ENCODE data around the gene MMUT.
A peak's percentile ranks its signal among the peaks of the same experiment; 100 is the strongest.
"Not testable (repeated sequence)": the region's sequence is repeated elsewhere in the genome, so short reads cannot be mapped to it uniquely, and the experiment has no call there.

Gene MMUT

DNA sequence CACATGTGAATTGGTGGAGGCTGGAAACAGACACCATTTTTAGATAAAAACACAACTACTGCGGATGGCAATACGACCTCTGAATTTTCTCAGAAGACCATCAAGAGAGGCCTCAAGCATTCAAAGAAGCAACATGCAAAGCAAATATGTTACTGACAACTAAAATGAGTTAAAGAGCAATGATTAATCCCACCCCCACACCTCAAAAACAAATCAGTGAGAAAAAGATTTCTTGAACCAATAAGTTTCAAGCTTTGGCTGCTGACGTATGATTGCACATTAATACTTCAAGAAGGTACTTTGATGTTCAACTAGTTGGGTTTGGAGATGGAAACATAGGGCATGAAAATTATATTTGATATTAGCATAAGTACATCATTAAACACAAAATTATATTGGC is 982 bp downstream of the MMUT start:
- H3K9me3 Mint-ChIP-seq = no peaks in the 10 kb centered on the region
- peak overlapping the region; percentile 96 for H3K4me3 Mint-ChIP-seq
- peaks cover 54% of the 10 kb centered on the region for H3K4me1 Mint-ChIP-seq
- no peaks in the 10 kb centered on the region for H3K27me3 Mint-ChIP-seq
- ATAC-seq = no peak
- H3K36me3 Mint-ChIP-seq = peaks cover 11% of the 10 kb centered on the region
- peak overlapping the region; percentile 91 for H3K27ac Mint-ChIP-seq

DNA sequence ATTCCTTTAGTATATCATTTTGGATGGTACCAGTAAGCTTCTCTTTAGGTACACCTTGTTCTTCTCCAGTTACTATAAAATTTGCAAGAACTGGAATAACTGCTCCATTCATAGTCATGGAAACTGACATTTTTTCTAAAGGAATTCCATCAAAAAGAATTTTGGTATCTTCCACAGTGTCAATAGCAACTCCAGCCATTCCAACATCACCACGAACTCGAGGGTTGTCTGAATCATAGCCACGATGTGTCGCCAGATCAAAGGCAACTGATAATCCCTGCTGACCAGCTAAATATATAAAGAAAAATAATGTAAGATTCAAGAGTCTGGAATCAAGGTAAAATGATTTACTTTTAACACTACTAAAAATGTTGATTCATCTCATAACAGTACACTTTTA is 5.3 kb downstream of the MMUT start:
- no peak overlapping the region for H3K4me3 Mint-ChIP-seq
- H3K27me3 Mint-ChIP-seq = no peaks in the 10 kb centered on the region
- ATAC-seq = no peak
- peaks cover 16% of the 10 kb centered on the region for H3K36me3 Mint-ChIP-seq
- H3K4me1 Mint-ChIP-seq = peaks cover 29% of the 10 kb centered on the region
- no peak overlapping the region for H3K27ac Mint-ChIP-seq
- no peaks in the 10 kb centered on the region for H3K9me3 Mint-ChIP-seq

DNA sequence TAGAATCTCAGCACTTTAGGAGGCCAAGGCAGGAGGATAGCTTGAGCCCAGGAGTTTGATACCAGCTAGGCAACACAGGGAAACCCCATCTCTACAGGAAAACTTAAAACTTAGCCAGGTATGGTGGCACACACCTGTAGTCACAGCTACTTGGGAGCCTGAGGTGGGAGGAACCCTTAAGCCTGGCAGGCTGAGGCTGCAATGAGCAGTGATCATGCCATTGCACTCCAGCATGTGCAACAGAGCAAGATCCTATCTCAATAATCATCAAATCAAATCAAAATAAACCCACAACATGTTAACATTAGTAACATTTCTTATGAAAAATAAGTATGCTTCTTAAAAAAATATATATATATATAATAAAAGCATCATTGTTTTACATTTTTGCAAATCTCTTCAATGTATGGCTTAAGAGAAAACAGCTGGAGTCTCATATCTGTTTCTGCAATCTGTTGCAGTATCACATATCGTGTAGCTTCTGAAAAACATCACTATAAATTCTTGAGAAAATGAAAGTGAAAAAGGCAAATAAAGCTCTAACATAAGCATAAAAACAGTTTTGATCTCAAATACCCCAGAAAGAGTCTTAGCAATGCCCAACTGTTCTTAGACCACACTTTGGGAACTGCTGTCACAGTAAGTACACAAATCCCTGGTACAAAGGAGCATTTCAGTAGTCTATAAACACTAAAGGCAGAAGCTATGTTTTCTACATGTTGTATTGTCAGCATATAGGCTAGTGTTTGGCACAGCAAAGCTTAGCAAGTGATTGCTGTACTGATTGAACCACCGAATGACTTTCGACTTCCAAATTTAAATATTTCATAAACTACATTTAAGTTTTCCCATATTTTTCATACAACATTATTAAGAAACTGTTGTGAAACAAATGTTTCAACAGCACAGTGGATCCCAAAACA is 8.0 kb downstream of the MMUT start:
- ATAC-seq = no peak
- H3K4me3 Mint-ChIP-seq = no peak overlapping the region
- H3K4me1 Mint-ChIP-seq = peaks cover 10% of the 10 kb centered on the region
- no peak overlapping the region for H3K27ac Mint-ChIP-seq
- H3K36me3 Mint-ChIP-seq = peaks cover 24% of the 10 kb centered on the region
- no peaks in the 10 kb centered on the region for H3K27me3 Mint-ChIP-seq
- H3K9me3 Mint-ChIP-seq = no peaks in the 10 kb centered on the region

DNA sequence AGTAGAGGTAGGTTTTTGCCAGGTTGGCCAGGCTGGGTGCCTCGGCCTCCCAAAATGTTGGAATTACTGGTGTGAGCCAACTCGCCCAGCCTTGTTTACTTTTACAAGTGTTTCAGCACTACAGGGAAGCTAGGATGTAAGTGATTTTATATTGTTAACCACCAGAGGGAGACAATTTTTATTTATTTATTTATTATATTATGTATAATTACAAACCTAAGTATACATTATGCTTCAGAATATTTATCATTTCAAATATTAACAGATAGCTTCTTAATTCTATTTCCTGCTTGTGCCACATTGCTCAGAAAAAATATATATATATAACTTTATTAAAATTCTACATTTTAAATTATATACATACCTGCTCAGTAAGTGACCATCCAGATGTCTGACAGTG is 9.8 kb downstream of the MMUT start:
- Mint-ChIP-seq H3K4me3 (no peak overlapping the region), H3K27ac (no peak overlapping the region), H3K27me3 (no peaks in the 10 kb centered on the region), H3K36me3 (peaks cover 29% of the 10 kb centered on the region), H3K9me3 (no peaks in the 10 kb centered on the region), H3K4me1 (no peaks in the 10 kb centered on the region)
- no peak for ATAC-seq

DNA sequence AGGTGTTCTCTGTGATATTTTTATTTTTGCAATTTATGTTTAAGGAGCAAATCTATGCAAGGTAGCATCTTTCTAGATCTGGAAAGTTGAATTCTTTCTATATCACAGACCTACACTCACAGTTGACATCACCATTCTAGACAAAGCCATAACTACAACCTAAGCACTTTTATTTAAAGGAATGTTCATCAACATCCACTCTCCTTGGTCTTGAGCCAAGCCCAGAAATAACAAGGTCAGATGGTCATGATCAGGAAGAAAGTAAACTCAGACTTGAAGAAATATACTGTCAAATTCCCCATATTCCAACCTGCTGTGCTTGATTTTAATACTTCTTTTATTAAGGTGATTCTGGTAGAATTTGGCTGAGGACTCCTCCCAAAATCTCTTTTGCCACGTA is 32.2 kb downstream of the MMUT start:
- Mint-ChIP-seq H3K4me3 (no peak overlapping the region), H3K27ac (no peak overlapping the region), H3K36me3 (peaks cover 41% of the 10 kb centered on the region), H3K4me1 (no peaks in the 10 kb centered on the region), H3K27me3 (no peaks in the 10 kb centered on the region), H3K9me3 (peaks cover 7% of the 10 kb centered on the region)
- no peak for ATAC-seq

DNA sequence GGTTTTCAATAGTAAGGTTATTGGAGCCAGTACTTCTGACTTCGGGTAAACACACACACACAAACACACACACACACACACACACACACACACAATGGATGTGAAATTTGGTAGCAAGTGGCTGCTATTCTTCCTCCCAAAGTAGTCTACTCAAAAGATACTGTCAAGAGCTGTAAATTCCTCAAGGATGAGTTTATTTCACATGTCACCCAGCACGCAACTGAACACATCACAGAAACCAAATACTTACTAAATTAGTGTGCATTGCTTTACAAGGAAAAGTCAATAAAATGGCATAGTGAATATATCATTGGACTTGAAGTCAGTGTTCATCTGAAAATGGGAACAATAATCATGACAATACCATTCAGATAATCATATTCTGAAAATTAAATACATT is 32.9 kb downstream of the MMUT start:
- ATAC-seq = no peak

DNA sequence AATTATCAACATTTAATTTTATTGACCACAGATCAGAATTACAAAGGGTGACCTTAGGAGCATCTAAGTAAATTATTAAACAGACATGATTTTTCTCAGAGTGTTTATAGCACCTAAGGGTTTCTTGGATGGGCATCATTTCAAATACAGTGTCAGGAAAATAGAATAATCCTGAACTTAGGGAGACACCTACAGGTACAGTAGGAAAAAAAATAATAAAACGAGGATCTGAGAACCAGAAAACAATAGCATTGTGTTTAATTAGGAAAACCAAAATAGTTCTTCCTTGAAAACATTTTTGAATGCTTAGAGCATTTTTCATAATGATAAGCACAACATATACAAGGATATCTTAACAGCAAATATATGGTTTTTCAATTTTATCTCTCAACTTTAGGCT is 39.2 kb downstream of the MMUT start:
- ATAC-seq = no peak
- Mint-ChIP-seq H3K4me1 (no peaks in the 10 kb centered on the region), H3K4me3 (no peak overlapping the region), H3K27me3 (no peaks in the 10 kb centered on the region), H3K27ac (no peak overlapping the region), H3K9me3 (peaks cover 2% of the 10 kb centered on the region), H3K36me3 (peaks cover 10% of the 10 kb centered on the region)

More for the DNA sequence above, 32.9 kb downstream of the MMUT start:
- no peak overlapping the region for H3K27ac Mint-ChIP-seq
- H3K27me3 Mint-ChIP-seq = no peaks in the 10 kb centered on the region
- H3K4me3 Mint-ChIP-seq = no peak overlapping the region
- peaks cover 34% of the 10 kb centered on the region for H3K36me3 Mint-ChIP-seq
- H3K9me3 Mint-ChIP-seq = peaks cover 7% of the 10 kb centered on the region
- H3K4me1 Mint-ChIP-seq = no peaks in the 10 kb centered on the region

DNA sequence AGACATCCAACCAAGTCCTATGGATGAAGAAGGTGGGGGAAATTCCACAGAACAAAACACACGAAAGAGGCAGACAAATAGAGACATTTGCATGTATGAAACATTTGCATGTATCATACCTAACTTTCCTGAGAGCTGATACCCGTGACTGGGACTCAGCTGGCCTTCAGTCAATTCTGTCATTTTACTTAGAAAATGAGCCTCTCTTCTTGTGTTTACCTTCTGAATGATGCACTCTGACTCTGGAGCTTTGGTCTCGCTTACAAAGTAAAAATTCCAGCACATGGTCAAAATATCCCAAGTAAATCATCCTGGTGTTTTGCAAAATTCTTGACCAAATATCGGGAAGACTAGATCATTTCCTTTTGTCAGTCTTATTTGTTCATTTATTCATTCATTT is 46.9 kb downstream of the MMUT start:
- no peak for ATAC-seq
- no peaks in the 10 kb centered on the region for H3K27me3 Mint-ChIP-seq
- no peak overlapping the region for H3K4me3 Mint-ChIP-seq
- H3K36me3 Mint-ChIP-seq = no peaks in the 10 kb centered on the region
- no peak overlapping the region for H3K27ac Mint-ChIP-seq
- no peaks in the 10 kb centered on the region for H3K9me3 Mint-ChIP-seq
- no peaks in the 10 kb centered on the region for H3K4me1 Mint-ChIP-seq

DNA sequence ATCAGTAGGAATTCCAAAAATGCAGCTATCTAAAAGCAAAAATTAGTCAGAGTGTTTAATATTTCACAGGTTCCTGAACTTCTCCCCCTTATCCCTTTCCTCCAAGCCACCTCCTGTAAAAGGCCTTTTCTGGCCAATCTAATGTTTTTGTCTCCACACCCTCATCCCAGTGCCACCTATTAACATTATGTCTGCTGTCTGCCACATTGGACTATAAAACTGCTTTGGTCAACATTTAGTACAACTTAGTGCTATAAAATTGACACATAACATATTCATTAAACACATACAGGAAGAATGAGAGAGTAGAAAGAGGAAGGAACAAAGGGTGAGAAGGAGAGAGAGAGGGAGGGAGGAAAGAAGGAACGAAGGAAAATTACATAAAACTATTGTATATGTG is 47.7 kb downstream of the MMUT start:
- Mint-ChIP-seq H3K36me3 (no peaks in the 10 kb centered on the region), H3K9me3 (no peaks in the 10 kb centered on the region), H3K27ac (no peak overlapping the region), H3K4me1 (no peaks in the 10 kb centered on the region), H3K27me3 (no peaks in the 10 kb centered on the region), H3K4me3 (no peak overlapping the region)
- ATAC-seq = no peak

DNA sequence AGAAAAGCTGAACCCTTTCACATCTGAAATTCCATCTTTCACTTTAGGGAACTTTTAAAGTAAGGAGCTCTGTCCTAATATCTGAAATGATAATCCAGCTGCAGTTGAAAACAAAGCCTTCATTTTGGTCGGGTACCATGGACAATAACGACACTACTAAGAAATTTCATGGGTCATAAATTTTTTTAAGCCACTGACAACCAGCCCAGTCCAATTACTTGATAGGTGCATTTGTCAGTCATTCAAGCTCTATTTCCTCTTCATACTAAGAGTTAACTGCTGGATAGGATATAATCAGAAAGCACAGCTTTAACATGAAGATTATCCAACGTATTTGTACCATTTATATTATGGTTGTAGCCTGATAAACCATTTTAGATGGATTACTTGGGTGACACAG is 52.5 kb downstream of the MMUT start:
- Mint-ChIP-seq H3K4me1 (no peaks in the 10 kb centered on the region), H3K9me3 (no peaks in the 10 kb centered on the region), H3K36me3 (no peaks in the 10 kb centered on the region), H3K27ac (no peak overlapping the region), H3K27me3 (no peaks in the 10 kb centered on the region), H3K4me3 (no peak overlapping the region)
- no peak for ATAC-seq

DNA sequence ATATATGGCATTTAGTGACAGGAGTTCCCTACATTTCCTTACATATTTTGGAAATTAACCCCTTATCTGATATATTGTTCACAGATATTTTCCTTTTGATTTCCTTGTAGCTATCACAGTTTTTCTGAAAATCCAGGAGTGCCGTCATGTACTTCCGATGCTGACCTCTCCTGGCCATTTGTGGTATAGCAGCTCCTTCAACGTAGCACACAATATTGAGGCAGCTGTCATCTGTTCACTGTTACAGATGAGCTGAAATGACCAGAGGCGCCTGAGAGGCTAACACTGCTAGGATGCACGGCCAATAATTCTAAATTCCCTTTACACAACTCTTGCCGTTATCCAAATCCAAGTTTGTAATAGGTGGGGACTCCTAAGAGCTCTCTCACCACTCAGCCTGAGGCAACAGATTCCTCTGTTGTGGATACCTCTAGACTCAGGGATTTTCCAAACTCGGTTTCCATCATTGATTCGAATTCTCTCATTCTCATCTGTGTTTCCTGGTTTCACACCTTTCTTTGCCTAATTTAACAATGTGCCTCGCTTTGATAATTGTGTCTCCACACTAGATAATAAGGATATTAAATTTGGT is 53.0 kb downstream of the MMUT start:
- no peaks in the 10 kb centered on the region for H3K4me1 Mint-ChIP-seq
- no peak overlapping the region for H3K4me3 Mint-ChIP-seq
- ATAC-seq = no peak
- H3K36me3 Mint-ChIP-seq = no peaks in the 10 kb centered on the region
- no peaks in the 10 kb centered on the region for H3K9me3 Mint-ChIP-seq
- no peak overlapping the region for H3K27ac Mint-ChIP-seq
- H3K27me3 Mint-ChIP-seq = no peaks in the 10 kb centered on the region

DNA sequence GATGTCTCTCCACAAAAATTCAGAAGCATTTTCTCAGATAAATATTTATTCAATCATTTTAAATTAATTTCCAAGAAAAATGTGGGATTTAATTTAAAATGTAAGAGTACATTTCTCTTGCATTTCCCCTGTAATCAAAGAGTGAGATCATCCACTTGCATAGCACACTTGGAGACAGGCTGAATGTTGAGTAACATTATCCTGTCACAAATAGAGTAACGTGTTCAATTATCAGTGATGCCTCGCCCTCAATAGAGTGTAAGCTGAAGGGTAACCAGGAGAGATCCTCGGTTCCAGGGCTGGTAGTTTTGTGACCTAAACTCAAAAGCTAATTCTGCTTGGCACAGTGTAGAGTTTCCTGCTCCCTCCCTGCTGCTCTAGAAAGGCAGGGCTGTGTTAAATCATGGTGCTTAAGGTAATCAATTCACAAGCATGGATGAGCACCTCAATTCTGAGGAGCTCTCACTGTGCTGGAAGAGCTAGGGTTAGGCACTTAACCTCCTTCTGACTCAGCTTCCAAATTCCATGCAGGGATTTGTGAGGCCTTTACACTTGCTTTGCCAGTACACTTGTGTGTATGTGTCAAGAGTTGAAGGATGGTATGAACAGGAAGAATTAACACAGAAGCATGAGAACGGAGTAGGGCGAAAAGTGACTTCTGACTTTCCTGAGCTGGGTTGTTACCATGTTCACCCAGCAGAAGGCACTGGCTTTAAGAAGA is 56.6 kb downstream of the MMUT start:
- Mint-ChIP-seq H3K27me3 (no peaks in the 10 kb centered on the region), H3K4me3 (no peak overlapping the region), H3K27ac (no peak overlapping the region), H3K9me3 (no peaks in the 10 kb centered on the region), H3K36me3 (no peaks in the 10 kb centered on the region), H3K4me1 (no peaks in the 10 kb centered on the region)
- no peak for ATAC-seq

DNA sequence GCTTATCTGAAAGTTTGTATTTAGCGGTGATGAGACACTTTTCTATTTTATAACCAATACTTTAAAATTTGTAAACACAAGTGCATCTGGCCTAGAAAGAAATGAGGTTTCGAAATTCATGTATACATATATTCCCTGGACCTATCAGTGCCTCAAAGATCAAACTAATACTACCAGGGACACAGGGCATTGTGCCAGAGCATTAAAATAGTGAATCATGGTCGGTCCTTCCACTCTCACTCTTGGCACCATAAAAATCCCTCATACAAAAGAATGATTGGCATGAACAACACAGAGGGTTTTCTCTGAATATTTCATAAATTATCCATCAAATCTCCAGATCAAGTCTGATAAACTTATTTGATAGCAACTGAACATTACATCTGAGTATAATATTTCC is 62.0 kb downstream of the MMUT start:
- no peak for ATAC-seq
- Mint-ChIP-seq H3K36me3 (no peaks in the 10 kb centered on the region), H3K27me3 (no peaks in the 10 kb centered on the region), H3K4me1 (no peaks in the 10 kb centered on the region), H3K27ac (no peak overlapping the region), H3K9me3 (peaks cover 3% of the 10 kb centered on the region), H3K4me3 (no peak overlapping the region)

DNA sequence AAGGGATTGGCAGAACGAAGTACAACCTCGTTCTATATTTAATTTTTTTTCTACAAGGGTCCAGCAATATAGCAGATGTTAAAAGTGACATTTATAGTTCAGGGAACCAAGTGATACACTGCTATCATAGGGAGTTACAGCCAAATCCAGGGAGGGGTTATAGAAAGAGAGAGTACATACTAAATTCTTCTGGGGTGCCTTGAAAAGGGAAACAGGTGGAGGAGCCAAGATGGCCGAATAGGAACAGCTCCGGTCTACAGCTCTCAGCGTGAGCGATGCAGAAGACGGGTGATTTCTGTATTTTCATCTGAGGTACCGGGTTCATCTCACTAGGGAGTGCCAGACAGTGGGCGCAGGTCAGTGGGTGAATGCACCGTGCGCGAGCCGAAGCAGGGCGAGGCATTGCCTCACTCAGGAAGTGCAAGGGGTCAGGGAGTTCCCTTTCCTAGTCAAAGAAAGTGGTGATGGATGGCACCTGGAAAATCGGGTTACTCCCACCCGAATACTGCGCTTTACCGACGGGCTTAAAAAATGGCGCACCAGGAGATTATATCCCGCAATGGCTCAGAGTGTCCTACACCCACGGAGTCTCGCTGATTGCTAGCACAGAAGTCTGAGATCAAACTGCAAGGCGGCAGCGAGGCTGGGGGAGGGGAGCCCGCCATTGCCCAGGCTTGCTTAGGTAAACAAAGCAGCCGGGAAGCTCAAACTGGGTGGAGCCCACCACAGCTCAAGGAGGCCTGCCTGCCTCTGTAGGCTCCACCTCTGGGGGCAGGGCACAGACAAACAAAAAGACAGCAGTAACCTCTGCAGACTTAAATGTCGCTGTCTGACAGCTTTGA is 76.2 kb downstream of the MMUT start:
- H3K9me3 Mint-ChIP-seq, H3K36me3 Mint-ChIP-seq, H3K4me1 Mint-ChIP-seq, ATAC-seq, H3K4me3 Mint-ChIP-seq, H3K27ac Mint-ChIP-seq, H3K27me3 Mint-ChIP-seq: not testable (repeated sequence)

DNA sequence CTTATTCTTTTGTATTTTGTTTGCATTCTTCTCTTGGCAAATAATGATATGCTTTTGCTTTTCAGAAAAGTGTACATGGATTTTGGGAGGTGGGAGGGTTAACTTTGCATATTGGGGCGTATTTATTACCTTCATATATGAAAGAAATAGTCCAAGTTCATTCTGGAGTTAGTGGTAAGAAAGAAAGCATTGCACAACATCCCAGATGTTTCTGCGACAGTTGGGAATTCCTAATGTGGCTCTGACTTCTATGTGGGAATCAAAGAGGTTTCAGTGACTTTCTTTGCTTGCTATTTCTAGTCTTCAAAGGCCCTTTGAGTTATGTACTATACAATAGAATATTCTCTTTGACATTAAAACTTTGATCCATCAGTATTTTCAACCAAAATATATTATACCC is 78.1 kb downstream of the MMUT start:
- Mint-ChIP-seq H3K4me3 (no peak overlapping the region), H3K27me3 (no peaks in the 10 kb centered on the region), H3K4me1 (no peaks in the 10 kb centered on the region), H3K36me3 (no peaks in the 10 kb centered on the region), H3K9me3 (no peaks in the 10 kb centered on the region), H3K27ac (no peak overlapping the region)
- no peak for ATAC-seq
